Tibial artery (tissue), 4 donors: ENCODE results near the gene MSMP.

Experiments used
- DNase-seq, 2 donors: peaks; one replicate each; pipeline ENCODE4 v3.0.0-alpha.2; 2019
- H3K27ac ChIP-seq, 2 donors: fragments of 200-600 bp; sonication (generic) in 1 of 2; 1 replicate in 1 of 2; 2 replicates in 1 of 2; pipeline ENCODE4 v1.5.1; 2018 to 2019; ENCODE audit warnings: mild to moderate bottlenecking in 1 of 2
- H3K27me3 ChIP-seq, 2 donors: fragments of 200-600 bp; sonication (generic) in 1 of 2; one replicate each; pipeline versions ENCODE4 v1.5.1 to v1.6.0; 2016 to 2019
- H3K36me3 ChIP-seq, 3 donors: fragments of 200-600 bp; sonication (generic) in 2 of 3; one replicate each; pipeline ENCODE4 v1.5.1; 2016 to 2019; ENCODE audit warnings: mild to moderate bottlenecking in 2 of 3
- H3K4me1 ChIP-seq, 4 donors: fragments of 200-600 bp; sonication (generic) in 2 of 4; 1 replicate in 3 of 4; 2 replicates in 1 of 4; pipeline ENCODE4 v1.5.1; 2016 to 2019
- H3K4me3 ChIP-seq, 2 donors: fragments of 200-600 bp; sonication (generic) in 1 of 2; 1 replicate in 1 of 2; 2 replicates in 1 of 2; pipeline ENCODE4 v1.5.1; 2018 to 2019; ENCODE audit warnings: mild to moderate bottlenecking in 2 of 2
- H3K9me3 ChIP-seq, 3 donors: fragments of 200-600 bp; sonication (generic) in 1 of 3; one replicate each; pipeline ENCODE4 v1.5.1; 2016 to 2019
- CTCF ChIP-seq, 2 experiments: fragments of 200-600 bp in 1 of 2; fragments of 450-650 bp in 1 of 2; IDR thresholded peaks; one replicate each; pipeline ENCODE4 v1.5.1; 2017 to 2019; ENCODE audit warnings: antibody characterized with exemption in 2 of 2, mild to moderate bottlenecking in 1 of 2, moderate library complexity in 1 of 2
- intact Hi-C: fragments of 100-400 bp; cut with DNase I; formaldehyde crosslinking; loops from one replicate; pipeline ENCODE4 v1.15.0; 2023; ENCODE audit warnings: low total_unique reads

The MSMP gene

DNA sequence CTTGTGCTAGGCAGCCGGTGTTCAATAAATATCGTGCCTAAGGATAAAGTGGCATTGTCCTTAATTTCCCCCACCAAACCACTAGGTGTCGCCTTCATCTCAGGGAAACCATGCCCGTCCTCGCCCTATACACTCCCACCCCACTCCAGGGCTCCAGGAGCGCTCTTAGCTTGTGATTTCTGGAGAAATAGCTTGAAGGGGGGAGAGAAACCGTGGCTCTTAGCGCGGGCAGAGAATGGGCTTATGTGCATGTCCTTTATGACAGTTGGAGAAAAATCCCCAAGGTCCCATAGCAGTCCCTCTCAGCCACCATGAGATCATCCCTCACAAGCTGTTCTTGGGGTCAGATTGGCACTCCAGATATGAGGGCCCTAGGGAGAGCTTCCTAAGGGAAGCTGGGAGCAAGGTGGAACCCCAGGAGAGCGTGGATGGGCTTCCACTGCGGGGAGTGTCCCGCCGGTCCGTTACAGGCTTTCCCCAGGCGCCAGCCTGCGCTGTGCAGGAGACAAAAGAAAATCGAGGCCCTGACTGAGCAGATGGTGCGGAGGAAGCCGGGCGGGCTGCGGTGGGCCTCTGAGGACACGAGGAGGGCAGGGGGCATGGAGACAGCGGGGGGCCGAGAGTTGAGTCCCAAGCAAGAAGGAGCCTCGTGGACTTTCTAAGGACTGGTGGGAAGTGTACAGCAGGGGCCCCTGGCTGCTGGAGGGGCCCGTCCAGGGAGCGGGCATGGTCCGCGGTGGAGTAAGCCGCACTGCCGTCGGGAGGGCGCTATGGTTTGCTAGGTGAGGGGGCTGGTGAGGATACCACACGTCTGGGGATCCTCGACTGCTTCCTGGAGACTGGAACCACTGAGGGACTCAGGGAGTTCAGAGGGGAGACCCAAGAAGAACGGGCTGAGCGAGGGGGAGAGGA, 36.6 kb upstream of the MSMP start:
- H3K4me3 ChIP-seq = peak overlapping the region; percentile 60 to 61
- peaks cover 0 to 46% (median 36%) of the 10 kb centered on the region in 4 donors for H3K4me1 ChIP-seq
- no peaks in the 10 kb centered on the region for H3K36me3 ChIP-seq
- peak overlapping the region; percentile 82 to 87 for H3K27ac ChIP-seq
- H3K9me3 ChIP-seq = no peaks in the 10 kb centered on the region
- peak; percentile 82 to 89 for DNase-seq
- peak; percentile 82 to 93 for TF ChIP-seq CTCF (IDR thresholded peaks at IDR 0.05)
- intact Hi-C loops = loop anchor here (5.0 kb wide), 2 partner anchors 37 to 92 kb away; partner anchors contain the start of genes FAM221B and TMEM8B
- H3K27me3 ChIP-seq = no peaks in the 10 kb centered on the region

DNA sequence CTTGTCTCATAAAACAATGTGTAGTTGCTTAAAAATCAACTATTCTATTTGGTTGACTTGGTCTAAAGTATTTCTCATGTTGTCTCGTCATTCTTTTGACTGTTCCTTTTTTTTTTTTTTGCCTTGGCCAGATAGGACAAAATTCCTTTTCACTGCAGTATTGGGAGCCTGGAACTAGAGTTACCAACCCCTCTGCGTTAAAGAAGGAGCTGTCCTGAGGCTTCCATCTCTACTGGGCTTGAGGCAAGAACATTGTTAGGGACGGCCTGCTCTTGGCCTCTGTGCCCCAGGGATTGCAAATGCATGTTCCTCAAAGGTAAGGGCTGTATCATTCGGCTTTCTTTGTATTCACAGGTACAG, 35.9 kb upstream of the MSMP start:
- intact Hi-C loops = loop anchor here (5.0 kb wide), 2 partner anchors 37 to 92 kb away; partner anchors contain the start of genes FAM221B and TMEM8B
- Histone ChIP-seq H3K4me3 (no peak overlapping the region), H3K4me1 (peaks cover 0 to 42% (median 36%) of the 10 kb centered on the region in 4 donors), H3K36me3 (no peaks in the 10 kb centered on the region), H3K27ac (no peak overlapping the region), H3K9me3 (no peaks in the 10 kb centered on the region), H3K27me3 (no peaks in the 10 kb centered on the region)
- no peak for TF ChIP-seq CTCF (IDR thresholded peaks at IDR 0.05)
- DNase-seq = no peak

DNA sequence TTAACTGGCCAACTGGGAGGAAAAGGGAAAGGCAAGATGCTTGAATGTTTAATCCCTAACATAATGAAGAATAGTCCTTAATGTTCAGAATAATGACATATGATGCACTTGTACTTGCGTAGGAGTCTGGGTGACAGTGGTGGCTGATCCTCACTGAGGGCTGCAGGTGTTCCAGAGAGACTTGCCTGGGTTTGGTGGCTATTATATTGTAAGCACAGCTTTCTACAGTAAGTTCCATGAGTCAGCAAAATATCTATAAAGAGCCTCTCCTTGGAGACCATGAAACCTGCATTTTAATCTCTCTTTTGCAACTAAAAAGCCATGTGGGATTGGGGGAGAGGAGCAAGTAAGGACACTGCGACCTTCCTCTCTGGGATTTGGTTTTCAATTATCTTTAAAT, 35.5 kb upstream of the MSMP start:
- Histone ChIP-seq H3K4me1 (peaks cover 0 to 40% (median 34%) of the 10 kb centered on the region in 4 donors), H3K36me3 (no peaks in the 10 kb centered on the region), H3K9me3 (no peaks in the 10 kb centered on the region), H3K27ac (no peak overlapping the region), H3K27me3 (no peaks in the 10 kb centered on the region), H3K4me3 (no peak overlapping the region)
- no peak for DNase-seq
- intact Hi-C loops = no loop called here
- TF ChIP-seq CTCF (IDR thresholded peaks at IDR 0.05) = no peak

DNA sequence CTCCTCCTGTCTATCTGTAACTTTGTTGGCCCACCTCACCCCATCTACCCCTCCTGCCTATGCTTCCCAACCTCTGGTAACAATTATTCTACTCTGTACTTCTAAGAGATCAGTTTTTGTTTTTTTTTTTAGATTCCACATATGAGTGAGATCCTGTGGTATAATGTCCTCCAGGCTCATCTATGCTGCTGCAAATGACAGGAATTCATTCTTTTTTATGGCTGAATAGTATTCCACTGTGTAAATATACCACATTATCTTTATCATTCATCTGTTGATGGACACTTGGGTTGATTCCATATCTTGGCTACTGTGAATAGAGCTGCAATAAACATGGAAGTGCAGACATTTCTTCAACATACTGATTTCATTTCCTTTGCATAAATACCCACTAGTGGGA, 29.3 kb upstream of the MSMP start:
- Histone ChIP-seq H3K27me3 (no peaks in the 10 kb centered on the region), H3K27ac (no peak overlapping the region), H3K9me3 (no peaks in the 10 kb centered on the region), H3K4me3 (no peak overlapping the region), H3K36me3 (no peaks in the 10 kb centered on the region), H3K4me1 (no peaks in the 10 kb centered on the region)
- intact Hi-C loops = no loop called here
- no peak for TF ChIP-seq CTCF (IDR thresholded peaks at IDR 0.05)
- no peak for DNase-seq

- intact Hi-C loops = no loop called here
- H3K4me3 ChIP-seq = no peak overlapping the region
Measured at GRCh38 chr9:35781066-35781465, 27.0 kb upstream of the MSMP start.

More at GRCh38 chr9:35781066-35781465, 27.0 kb upstream of the MSMP start:
- H3K4me1 ChIP-seq = no peaks in the 10 kb centered on the region
- no peaks in the 10 kb centered on the region for H3K9me3 ChIP-seq
- no peak for TF ChIP-seq CTCF (IDR thresholded peaks at IDR 0.05)
- H3K36me3 ChIP-seq = no peaks in the 10 kb centered on the region
- H3K27me3 ChIP-seq = no peaks in the 10 kb centered on the region
- no peak overlapping the region for H3K27ac ChIP-seq
- no peak for DNase-seq
